Osteocyte (in vitro differentiated cells): ENCODE results near the gene RSPRY1. TPM values are rescaled to one million over a fixed set of nuclear protein-coding genes. Genes with fewer than 3 reads are reported as not detected.
"Not testable (repeated sequence)": the region's sequence is repeated elsewhere in the genome, so short reads cannot be mapped to it uniquely, and the experiment has no call there.

Experiments
- DNase-seq: peaks from one replicate; pipeline ENCODE4 v3.0.0; 2021; ENCODE audit warnings: mixed read lengths; ENCODE audit not compliant: unreplicated experiment; ENCODE audit errors: extremely low spot score
- H3K27ac Mint-ChIP-seq: one replicate; pipeline ENCODE4 v1.8.0; 2021; ENCODE audit warnings: mild to moderate bottlenecking, mixed read lengths; ENCODE audit not compliant: unreplicated experiment
- H3K27me3 Mint-ChIP-seq: one replicate; pipeline ENCODE4 v1.8.0; 2021; ENCODE audit warnings: mixed read lengths; ENCODE audit not compliant: unreplicated experiment
- H3K36me3 Mint-ChIP-seq: one replicate; pipeline ENCODE4 v1.8.0; 2021; ENCODE audit warnings: mixed read lengths; ENCODE audit not compliant: unreplicated experiment
- H3K4me1 Mint-ChIP-seq: one replicate; pipeline ENCODE4 v1.8.0; 2021; ENCODE audit warnings: mixed read lengths; ENCODE audit not compliant: unreplicated experiment
- H3K4me3 Mint-ChIP-seq: one replicate; pipeline ENCODE4 v1.8.0; 2021; ENCODE audit warnings: mild to moderate bottlenecking, moderate library complexity, mixed read lengths; ENCODE audit not compliant: unreplicated experiment
- H3K9me3 Mint-ChIP-seq: one replicate; pipeline ENCODE4 v1.8.0; 2021; ENCODE audit warnings: mixed read lengths; ENCODE audit not compliant: unreplicated experiment
- total RNA-seq: library from RNA; stranded (reverse); gene quantifications from 2 replicates; pipeline ENCODE4 v1.2.1, GENCODE V29; 2021
- TF ChIP-seq, protein P1 (sequence below): fragments of 200-600 bp; sonication (generic); IDR thresholded peaks from 2 replicates; pipeline ENCODE4 v1.5.0; 2021; ENCODE audit warnings: antibody characterized with exemption, mild to moderate bottlenecking, moderate library complexity

The RSPRY1 gene
- total RNA-seq, 1 donor from 2014 or later: 49.3 TPM

- no peaks in the 10 kb centered on the region for H3K27me3 Mint-ChIP-seq
- no peak overlapping the region for H3K4me3 Mint-ChIP-seq
- no peak for DNase-seq
- H3K27ac Mint-ChIP-seq: peak overlapping the region; percentile 73
- TF ChIP-seq, protein P1, sequence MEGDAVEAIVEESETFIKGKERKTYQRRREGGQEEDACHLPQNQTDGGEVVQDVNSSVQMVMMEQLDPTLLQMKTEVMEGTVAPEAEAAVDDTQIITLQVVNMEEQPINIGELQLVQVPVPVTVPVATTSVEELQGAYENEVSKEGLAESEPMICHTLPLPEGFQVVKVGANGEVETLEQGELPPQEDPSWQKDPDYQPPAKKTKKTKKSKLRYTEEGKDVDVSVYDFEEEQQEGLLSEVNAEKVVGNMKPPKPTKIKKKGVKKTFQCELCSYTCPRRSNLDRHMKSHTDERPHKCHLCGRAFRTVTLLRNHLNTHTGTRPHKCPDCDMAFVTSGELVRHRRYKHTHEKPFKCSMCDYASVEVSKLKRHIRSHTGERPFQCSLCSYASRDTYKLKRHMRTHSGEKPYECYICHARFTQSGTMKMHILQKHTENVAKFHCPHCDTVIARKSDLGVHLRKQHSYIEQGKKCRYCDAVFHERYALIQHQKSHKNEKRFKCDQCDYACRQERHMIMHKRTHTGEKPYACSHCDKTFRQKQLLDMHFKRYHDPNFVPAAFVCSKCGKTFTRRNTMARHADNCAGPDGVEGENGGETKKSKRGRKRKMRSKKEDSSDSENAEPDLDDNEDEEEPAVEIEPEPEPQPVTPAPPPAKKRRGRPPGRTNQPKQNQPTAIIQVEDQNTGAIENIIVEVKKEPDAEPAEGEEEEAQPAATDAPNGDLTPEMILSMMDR: no peak
- H3K4me1 Mint-ChIP-seq: peaks cover 60% of the 10 kb centered on the region
- peaks cover 3% of the 10 kb centered on the region for H3K36me3 Mint-ChIP-seq
- no peaks in the 10 kb centered on the region for H3K9me3 Mint-ChIP-seq
These were observed 10.2 kb downstream of the RSPRY1 start for GRCh38 chr16:57196286-57196685.

GRCh38 chr16:57196753-57197152 is 10.6 kb downstream of the RSPRY1 start:
- H3K36me3 Mint-ChIP-seq: peaks cover 3% of the 10 kb centered on the region
- H3K27ac Mint-ChIP-seq: peak overlapping the region; percentile 32
- peaks cover 55% of the 10 kb centered on the region for H3K4me1 Mint-ChIP-seq
- TF ChIP-seq, protein P1: no peak
- no peak overlapping the region for H3K4me3 Mint-ChIP-seq
- no peaks in the 10 kb centered on the region for H3K27me3 Mint-ChIP-seq
- H3K9me3 Mint-ChIP-seq: no peaks in the 10 kb centered on the region
- no peak for DNase-seq

DNA sequence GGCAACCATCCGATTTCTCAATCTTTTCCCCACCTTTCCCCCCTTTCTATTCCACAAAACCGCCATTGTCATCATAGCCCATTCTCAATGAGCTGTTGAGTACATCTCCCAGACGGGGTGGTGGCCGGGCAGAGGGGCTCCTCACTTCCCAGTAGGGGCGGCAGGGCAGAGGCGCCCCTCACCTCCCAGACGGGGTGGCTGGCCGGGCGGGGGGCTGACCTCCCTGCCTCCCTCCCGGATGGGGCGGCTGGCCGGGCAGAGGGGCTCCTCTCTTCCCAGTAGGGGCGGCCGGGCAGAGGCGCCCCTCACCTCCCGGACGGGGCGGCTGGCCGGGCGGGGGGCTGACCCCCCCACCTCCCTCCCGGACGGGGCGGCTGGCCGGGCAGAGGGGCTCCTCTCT is 14.2 kb downstream of the RSPRY1 start:
- peaks cover 22% of the 10 kb centered on the region for H3K4me1 Mint-ChIP-seq
- not testable (repeated sequence) for H3K9me3 Mint-ChIP-seq, H3K36me3 Mint-ChIP-seq, H3K27me3 Mint-ChIP-seq, H3K27ac Mint-ChIP-seq, DNase-seq, H3K4me3 Mint-ChIP-seq

DNA sequence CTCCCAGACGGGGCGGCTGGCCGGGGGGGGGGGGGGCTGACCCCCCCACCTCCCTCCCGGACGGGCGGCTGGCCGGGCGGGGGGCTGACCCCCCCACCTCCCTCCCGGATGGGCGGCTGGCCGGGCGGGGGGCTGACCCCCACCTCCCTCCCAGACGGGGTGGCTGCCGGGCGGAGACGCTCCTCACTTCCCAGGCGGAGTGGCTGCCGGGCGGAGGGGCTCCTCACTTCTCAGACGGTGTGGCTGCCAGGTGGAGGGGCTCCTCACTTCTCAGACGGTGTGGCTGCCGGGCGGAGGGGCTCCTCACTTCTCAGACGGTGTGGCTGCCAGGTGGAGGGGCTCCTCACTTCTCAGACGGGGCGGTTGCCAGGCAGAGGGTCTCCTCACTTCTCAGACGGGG is 14.8 kb downstream of the RSPRY1 start:
- H3K36me3 Mint-ChIP-seq: peaks cover 14% of the 10 kb centered on the region
- DNase-seq, H3K9me3 Mint-ChIP-seq, H3K27me3 Mint-ChIP-seq, H3K4me3 Mint-ChIP-seq, H3K27ac Mint-ChIP-seq: not testable (repeated sequence)
- peaks cover 22% of the 10 kb centered on the region for H3K4me1 Mint-ChIP-seq

DNA sequence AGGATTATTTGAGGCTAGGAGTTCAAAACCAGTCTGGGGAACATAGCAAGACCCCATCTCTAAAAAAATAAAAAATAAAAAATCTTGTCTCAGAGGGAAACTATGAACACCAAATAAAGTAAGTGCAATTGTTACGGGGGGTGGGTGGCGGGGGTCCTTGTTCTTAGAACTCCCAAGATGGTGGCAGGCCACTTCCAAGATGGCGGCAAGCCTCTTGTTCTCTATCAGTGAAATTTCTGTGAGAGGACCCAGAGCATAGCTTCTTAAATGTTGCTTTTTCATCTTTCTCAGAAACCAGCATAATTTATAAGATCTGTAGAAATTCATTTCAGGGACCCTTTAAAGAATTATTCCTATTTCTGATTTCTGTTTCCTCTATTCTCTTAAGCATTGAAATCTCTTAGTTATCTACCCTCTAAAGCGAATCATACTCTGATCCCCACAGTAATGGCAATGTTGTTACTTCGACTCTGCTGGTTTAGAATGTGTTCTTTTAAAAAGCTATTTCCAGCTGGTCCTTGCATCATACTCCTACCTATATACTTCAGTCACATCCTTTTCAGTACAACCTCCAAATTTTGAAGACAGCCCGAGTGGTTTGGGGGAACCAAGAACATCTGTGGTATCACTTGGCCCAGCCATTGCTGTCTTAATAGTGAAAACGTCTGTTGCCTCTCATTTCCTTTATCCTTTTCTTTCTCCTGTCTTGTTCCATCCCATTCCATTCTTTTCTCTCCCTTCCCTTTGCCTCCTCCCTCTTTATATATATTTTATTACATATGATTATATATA is 16.2 kb downstream of the RSPRY1 start:
- Mint-ChIP-seq H3K27me3 (no peaks in the 10 kb centered on the region), H3K4me1 (peaks cover 9% of the 10 kb centered on the region), H3K27ac (no peak overlapping the region), H3K36me3 (peaks cover 19% of the 10 kb centered on the region), H3K4me3 (no peak overlapping the region), H3K9me3 (no peaks in the 10 kb centered on the region)
- no peak for DNase-seq
- TF ChIP-seq, protein P1: no peak

- DNase-seq: no peak
- no peaks in the 10 kb centered on the region for H3K27me3 Mint-ChIP-seq
- peaks cover 23% of the 10 kb centered on the region for H3K36me3 Mint-ChIP-seq
- TF ChIP-seq, protein P1: no peak
- no peak overlapping the region for H3K4me3 Mint-ChIP-seq
- H3K9me3 Mint-ChIP-seq: no peaks in the 10 kb centered on the region
- H3K27ac Mint-ChIP-seq: peak overlapping the region; percentile 27
- H3K4me1 Mint-ChIP-seq: peaks cover 5% of the 10 kb centered on the region
These were observed 17.3 kb downstream of the RSPRY1 start for GRCh38 chr16:57203451-57203850.
